Bone marrow (tissue), 2 donors: Measurements from ENCODE around the gene ZNF777.
"Not testable (repeated sequence)": the region's sequence is repeated elsewhere in the genome, so short reads cannot be mapped to it uniquely, and the experiment has no call there.

Source experiments
- DNase-seq, 2 donors: peaks; one replicate each; lab custom pipeline; 2025; lab: John Stamatoyannopoulos, UW

The ZNF777 gene

GRCh38 chr7:149460493-149461277, at the start of gene ZNF777:
Gene ZNF777 (minus strand): TSS chr7:149461062. CDS start chr7:149456022, 5,040 bp downstream.
- DNase-seq: peak; percentile 53 to 77

- DNase-seq: no peak
Observed at GRCh38 chr7:149510248-149510647, 49.4 kb upstream of the ZNF777 start.

DNA sequence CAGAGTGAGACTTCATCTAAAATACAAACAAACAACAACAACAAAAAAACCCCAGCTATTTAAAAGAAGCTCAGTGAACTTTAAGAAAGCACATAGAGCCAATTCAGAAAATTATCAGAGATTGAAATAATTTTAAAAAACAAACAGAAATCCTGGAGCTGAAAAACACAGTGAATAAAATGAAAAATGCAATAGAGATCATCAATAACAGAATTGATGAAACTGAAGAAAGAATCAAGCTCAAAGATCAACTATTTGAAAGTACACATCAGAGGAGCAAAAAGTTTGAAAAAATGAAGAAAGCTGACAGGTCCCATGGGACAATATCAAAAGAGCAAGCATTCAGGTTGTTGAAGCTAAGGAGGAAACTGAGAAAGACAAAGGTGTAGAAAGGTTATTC, 48.9 kb upstream of the ZNF777 start:
- no peak for DNase-seq

DNA sequence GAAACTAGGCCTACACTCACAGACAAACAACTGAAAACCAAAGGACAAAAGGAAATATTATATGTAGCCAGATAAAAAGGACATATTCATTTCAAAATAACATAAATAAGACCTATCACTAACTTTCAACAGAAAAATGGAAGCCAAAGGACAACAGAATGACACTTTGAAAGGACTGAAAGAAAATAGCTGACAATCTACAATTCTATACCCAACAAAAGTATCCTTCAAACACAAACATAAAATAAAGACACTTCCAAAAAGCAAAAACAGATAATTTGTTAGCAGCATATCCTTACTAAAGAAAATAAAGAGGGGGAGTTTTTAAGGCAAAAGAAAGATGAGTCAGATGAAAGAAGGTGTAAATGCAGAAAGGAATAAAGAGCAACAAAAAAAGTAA, 44.7 kb upstream of the ZNF777 start:
- DNase-seq: no peak

DNA sequence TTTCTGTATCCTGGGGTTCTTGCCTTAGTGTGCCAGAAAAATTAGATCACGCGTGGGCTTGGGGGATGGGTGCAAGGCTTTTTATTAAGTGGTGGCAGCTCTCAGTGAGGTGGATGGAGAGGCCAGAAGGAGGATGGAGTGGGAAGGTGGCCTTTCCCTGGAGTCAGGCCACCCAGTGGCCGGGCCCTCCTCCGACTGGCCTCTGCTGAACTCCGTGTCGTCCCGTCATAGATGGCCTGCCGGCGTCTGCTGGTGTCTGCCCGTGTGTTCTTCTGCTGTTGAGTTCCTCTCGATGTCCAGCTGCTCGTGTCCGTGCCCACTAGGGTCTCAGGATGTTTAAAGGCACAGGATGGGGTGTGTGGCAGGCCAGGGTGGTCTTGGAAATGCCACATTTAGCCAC, 40.8 kb upstream of the ZNF777 start:
- DNase-seq: no peak

GRCh38 chr7:149500910-149501309, 40.0 kb upstream of the ZNF777 start:
- DNase-seq: no peak

DNA sequence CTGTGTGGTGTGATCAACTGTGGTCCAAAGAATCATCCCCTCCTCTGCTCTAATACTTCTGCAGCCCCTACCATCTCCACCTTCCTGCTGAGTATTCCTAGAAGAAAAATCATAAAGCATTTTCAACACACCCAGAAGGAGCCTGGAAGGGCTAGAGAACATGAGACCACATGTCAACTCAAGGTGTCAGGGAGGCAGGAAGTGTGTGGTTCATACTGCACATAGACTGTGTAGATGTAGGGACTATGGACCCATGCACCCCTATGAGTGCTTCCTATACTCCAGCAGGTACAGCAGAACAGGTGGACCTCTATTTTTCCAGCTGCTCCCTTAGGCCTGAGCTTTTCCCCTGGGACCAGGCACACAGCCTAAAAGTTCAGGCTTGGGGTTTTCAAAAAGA, 39.3 kb upstream of the ZNF777 start:
- DNase-seq: no peak

GRCh38 chr7:149498811-149499210, 37.9 kb upstream of the ZNF777 start:
- DNase-seq: no peak

DNA sequence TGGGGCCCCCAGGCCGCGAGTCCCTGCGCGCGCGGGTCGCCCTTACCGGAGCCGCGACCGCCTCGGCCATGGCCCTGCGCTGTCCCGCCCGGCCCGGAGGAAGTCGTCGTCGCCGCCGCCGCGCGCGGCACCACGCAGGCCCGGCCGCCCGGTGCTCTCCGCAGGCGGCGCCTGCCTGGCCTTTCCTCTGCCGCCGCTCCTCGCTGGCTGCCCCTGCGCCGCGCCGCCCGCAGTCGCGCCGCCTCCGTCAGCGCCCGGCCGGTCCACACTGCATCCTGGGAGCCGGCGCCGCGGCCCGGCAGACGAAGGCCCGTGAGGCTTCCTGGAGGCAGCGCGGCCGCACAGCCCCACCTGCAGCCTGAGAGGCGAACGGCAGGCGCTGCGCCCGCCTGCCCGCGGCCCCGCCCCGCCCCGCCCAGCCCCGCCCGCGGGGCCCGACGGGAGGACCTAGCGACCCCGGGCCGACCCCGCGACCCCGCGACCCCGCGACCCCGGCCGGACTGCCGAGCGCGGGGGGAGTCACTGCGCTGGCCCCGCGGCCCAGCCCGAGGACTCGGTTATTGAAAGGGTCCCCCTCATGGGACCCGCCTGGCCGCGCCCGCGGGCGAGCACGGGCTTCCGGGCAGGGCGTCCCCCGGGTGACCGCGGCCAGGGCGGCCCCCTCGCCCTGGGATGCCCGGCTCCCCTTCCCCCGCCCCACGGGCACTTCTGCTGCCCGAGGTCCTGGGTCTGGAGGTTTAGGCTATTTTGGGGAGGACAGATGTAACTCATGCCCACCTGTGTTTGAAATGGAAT, 36.8 kb upstream of the ZNF777 start, which contains the start of gene ZNF746:
Gene ZNF746, minus strand, starts transcription at position 343 of the 795 bp plus-strand sequence. Its CDS starts 273 bp downstream, at position 70.
- peak; percentile 36 to 78 for DNase-seq

DNA sequence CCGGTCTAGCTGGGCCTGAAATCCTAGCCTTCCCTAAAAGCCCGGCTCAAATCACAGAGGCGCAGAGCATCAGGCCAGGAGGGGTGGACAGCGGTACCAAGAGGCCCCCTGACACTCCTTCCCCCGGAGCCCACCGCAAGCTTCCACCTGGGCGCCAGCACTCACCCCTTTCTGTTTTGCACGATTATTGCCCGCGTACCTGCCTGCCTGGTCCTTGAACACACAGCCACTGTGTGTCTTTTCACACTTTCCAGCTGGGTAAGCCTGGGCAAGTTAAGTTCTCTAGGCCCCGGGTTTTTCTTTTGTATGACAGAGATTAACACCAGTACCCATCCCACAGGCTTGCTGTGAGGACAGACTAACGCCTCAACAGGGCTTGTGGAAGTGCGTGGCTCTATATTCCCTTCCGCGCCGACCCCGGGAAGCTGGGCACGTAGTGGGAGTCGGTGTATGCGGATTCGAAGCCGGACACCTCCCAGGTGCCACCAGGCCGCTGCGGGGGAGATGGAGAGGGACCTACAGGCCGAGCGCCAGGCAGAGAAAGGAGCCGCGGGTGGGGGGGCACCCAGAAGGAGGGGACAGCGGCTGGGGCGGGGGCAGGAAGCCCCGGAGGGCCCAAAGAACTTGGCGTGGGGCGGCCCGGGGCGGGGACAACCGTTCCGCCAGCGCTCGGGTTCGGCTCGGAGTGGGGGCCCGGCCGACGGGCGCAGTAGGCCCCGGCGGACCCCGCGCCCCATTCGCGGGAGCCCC, 36.0 kb upstream of the ZNF777 start:
- DNase-seq: no peak

DNA sequence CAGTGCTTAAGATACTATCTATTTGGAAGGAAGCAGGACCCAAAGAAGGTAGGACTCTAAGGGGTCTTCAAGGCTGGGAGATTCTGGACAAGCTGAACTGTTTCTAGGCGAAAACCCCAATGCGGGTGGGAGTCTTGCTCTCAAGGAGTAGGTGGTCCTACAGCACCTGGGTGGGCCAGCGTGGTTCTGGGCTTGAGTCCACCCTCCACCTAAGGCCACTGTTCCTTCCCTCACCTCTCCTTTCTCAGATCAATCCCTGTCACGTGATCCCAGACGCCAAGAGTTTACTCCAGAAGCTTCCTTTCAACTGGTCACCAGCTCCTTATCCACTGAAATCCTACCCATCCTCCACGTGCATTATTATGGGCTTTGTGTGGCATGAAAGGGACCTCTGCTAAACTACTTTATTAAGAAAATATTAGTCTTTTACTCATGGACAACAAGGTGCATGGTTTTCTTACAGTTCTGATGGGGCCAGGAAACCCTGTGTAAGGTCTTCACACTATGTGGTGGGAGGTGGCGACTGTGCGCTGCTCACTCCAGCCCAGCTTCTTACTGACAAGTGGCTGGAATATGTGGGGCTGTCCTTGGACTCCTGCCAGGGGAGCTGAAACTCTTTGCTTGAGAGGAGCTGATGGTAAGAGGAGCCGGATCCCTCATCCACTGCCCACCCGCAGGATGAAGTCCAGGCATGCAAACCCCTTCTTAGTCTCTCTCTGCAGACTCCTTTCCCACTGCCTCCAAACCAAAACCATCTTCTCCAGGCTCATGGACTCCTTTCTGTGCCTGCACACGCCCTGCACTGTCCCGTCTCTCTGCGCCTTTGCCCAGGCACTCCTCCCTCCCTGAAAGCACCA, 35.2 kb upstream of the ZNF777 start:
- no peak for DNase-seq

- DNase-seq: peak in 1 of 2 donors; percentile 50
Observed at GRCh38 chr7:149494738-149495368, 34.0 kb upstream of the ZNF777 start.

DNA sequence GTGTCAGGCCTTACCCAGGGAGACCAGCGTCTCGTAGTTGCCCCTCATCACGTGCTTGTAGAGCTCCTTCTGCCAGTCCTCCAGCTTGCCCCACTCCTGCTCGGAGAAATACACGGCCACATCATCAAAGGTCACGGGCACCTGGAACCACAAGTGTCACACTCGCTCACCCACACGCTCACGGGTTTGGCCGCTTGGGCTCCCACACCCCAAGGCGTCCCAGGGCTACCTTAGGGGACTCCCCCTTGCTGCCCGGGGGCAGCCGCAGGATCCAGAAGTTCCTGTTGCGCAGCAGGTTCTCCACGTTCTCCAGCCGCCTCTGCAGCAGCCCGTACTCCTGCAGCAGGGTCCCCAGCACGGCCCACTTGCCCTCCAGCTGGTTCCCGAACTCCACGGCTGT, 33.1 kb upstream of the ZNF777 start:
- DNase-seq: not testable (repeated sequence)

GRCh38 chr7:149493366-149493765, 32.5 kb upstream of the ZNF777 start:
- DNase-seq: no peak

GRCh38 chr7:149490083-149490760, 29.4 kb upstream of the ZNF777 start:
- DNase-seq: no peak

GRCh38 chr7:149489391-149490024, 28.6 kb upstream of the ZNF777 start:
- no peak for DNase-seq

DNA sequence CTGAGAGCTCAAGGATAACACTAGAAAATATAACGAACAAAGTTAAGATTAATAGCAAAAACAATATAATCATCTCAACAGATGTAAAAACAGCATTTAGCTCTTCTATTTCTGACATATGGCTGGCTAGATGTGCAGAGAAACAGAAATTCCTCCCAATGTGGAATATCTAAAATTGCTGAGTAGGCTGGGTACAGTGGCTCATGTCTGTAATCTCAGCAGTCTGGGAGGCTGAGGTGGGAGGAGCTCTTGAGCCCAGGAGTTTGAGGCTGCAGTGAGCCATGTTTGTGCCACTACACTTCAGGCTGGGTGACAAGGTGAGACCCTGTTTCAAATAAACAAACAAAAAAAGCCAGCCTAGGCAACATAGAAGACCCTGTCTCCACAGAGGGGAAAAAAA, 18.7 kb upstream of the ZNF777 start:
- no peak for DNase-seq

DNA sequence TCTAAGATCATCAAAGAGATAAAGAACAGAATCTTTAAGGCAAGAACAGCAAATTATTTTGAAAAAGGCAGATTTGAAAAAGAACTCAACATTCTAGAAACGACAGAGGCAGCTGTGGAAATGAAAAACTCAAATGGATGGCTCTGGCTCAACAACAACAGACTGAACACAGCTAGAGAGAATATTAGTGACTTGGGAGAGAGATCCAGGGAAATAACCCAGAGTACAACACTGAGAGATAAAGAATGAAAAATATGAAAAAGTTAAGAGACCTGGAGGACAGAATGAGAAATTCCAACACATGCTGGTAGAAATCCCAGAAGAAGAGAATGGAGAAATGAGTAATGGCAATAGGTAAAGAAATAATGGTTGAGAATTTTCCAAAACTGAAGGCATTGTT, 17.9 kb upstream of the ZNF777 start:
- DNase-seq: no peak

- DNase-seq: no peak
Observed at GRCh38 chr7:149477494-149478443, 16.9 kb upstream of the ZNF777 start.
